NOMO-1 treated with DMSO at 0.1 percent for 48 hours (cell line): ENCODE results near the gene CHKB.

Experiments
- DNase-seq: peaks from one replicate; lab custom pipeline; 2025; ENCODE audit not compliant: unreplicated experiment; lab: John Stamatoyannopoulos, UW

CHKB gene

GRCh38 chr22:50550395-50550794 is 32.3 kb downstream of the CHKB start:
- DNase-seq = no peak

GRCh38 chr22:50548921-50549790 is 33.5 kb downstream of the CHKB start:
- DNase-seq = no peak

- no peak for DNase-seq
Observed at GRCh38 chr22:50548040-50548920, 34.4 kb downstream of the CHKB start.

- DNase-seq = no peak
Observed at GRCh38 chr22:50547263-50547985, 35.2 kb downstream of the CHKB start.

- no peak for DNase-seq
Observed at GRCh38 chr22:50546326-50547262, 36.1 kb downstream of the CHKB start.

GRCh38 chr22:50545522-50546325 is 36.9 kb downstream of the CHKB start, which contains the start of gene KLHDC7B:
Gene KLHDC7B, plus strand, starts transcription at chr22:50545899. Its CDS starts 345 bp downstream, at chr22:50546244.
- DNase-seq = no peak

GRCh38 chr22:50544746-50545253 is 37.8 kb downstream of the CHKB start:
- DNase-seq = no peak

- DNase-seq = peak; percentile 77
Observed at GRCh38 chr22:50544078-50544745, 38.4 kb downstream of the CHKB start.

- peak; percentile 91 for DNase-seq
Observed at GRCh38 chr22:50542416-50542927, 40.2 kb downstream of the CHKB start.

- DNase-seq = peak; percentile 85
Observed at GRCh38 chr22:50541667-50542026, 41.0 kb downstream of the CHKB start.

- DNase-seq = no peak
Observed at GRCh38 chr22:50540381-50540780, 42.3 kb downstream of the CHKB start.

GRCh38 chr22:50537765-50538164 is 44.9 kb downstream of the CHKB start:
- no peak for DNase-seq

GRCh38 chr22:50536226-50536625 is 46.4 kb downstream of the CHKB start:
- DNase-seq = no peak

GRCh38 chr22:50535113-50535512 is 47.5 kb downstream of the CHKB start:
- DNase-seq = no peak

GRCh38 chr22:50533856-50534711 is 48.6 kb downstream of the CHKB start:
- DNase-seq = peak; percentile 65

GRCh38 chr22:50532824-50533796 is 49.5 kb downstream of the CHKB start:
- DNase-seq = no peak
